GM18507 (cell line): Measurements from ENCODE around the gene NDUFB2.
"Not testable (repeated sequence)": the region's sequence is repeated elsewhere in the genome, so short reads cannot be mapped to it uniquely, and the experiment has no call there.

Source experiments
- DNase-seq: peaks from one replicate; pipeline ENCODE4 v3.0.0; 2011; ENCODE audit warnings: low read depth; ENCODE audit not compliant: insufficient read length; ENCODE audit errors: extremely low spot score
- FAIRE-seq: peaks from 2 replicates; lab custom pipeline; 2011; peaks lifted over from hg19 to GRCh38; lab: Jason Lieb, UNC

NDUFB2 gene

DNA sequence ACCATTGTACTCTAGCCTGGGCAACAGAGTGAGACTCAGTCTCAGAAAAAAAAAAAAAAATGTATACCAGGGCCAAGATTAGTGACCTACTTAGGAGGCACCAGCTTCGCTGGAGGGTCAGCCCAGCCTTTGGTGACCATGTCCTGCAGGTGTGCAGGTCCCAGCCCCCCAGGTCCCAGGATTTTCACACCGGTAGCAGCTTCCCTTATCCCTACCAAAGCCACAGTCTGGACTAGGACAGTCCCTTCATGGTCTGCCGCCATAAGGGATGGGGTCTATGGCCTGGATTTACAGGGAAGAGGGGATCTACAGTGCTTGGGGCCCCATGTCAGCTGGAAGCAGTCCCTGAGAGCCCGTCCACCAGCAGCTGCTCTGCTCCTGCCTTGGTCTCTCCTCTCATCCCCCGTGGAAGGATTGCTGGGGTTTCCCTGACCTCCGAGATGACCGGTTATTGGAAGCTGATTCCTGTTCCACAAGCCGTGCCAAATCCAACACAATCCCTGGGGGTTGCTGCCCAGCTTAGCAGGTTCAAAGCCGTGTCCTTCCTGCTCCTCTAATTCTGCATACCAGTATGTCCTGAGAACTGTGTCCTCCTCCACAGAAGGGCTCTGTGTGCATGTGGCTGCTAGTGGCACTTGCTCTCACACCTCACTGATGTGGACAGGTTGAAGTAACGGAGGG, 11.0 kb upstream of the NDUFB2 start:
- FAIRE-seq, result no peak
- no peak for DNase-seq

DNA sequence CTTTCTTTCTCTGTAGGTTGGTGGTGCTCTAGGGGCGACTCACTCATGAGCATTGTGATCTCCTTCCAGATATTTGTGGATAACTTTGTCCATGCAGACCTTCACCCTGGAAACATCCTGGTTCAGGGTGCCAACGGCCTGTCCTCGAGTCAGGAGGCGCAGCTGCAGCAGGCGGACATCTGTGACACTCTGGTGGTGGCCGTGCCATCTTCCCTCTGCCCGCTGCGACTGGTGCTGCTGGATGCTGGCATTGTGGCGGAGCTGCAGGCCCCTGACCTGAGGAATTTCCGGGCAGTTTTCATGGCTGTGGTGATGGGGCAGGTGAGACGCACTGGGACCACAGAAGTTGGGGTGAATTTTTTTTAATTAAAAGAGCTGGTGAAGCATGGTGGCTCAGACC, 9.6 kb upstream of the NDUFB2 start:
- DNase-seq, result no peak
- no peak for FAIRE-seq

DNA sequence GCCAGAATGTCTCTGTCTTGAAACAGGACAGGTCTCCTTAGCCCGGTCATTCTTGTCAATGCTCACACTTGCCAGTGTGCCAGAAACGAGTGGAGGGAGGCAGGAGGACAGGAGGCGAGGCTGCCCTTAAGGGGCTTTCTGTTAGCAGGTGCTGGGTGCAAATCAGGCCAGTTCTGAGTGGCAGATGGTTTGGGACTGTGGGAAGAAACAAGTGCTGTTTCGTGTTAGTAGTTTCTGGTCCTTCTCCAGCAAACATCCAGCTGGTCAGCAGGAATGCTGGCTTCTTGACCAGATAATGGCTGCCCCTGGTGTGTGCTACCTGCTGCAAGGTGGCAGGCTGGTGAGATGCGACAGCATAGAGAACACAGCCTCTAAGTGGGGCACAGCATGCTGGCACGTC, 8.2 kb upstream of the NDUFB2 start:
- no peak for FAIRE-seq

DNA sequence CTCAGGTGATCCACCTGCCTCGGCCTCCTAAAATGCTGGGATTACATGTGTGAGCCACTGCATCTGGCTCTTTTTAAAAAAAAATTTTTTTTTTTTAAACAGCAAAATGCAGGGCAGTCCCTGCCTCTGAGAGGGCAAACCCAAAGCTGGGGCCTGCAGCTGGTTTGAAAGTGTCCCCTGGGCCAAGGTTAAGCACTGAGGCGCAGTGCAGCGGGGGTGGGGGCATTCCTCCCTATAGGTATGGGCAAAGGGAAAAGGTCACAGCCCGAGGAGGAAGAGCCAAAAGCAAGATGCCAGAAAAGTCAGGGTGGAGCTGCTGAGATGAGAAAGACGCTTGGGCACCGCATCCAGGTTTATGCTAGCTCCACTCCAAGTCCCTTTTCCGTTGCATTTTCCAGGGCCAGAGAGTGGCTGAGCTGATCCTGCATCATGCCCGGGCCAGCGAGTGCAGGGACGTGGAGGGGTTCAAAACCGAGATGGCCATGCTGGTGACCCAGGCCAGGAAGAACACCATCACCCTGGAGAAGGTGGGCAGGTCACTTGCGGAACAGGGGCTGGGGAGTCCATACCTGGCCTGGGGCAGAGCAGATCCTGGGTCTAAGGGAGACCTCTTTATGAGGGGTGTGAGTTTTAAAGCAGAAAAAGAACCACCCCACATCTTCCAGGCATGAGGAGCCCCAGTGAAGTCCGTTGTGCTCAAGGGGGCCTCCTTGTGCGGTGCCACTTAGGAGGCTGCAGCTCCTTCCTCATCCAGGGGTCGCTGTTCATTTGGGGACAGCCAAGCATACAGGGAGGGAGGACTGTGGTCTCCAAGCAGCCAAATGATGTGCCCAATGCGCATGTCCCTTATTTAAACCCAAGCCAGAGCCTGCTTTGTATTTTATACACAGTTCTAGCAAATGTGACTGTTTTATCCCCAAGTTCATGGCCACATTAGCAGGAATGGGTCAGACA, 7.0 kb upstream of the NDUFB2 start:
- DNase-seq, result no peak
- no peak for FAIRE-seq

More for the DNA sequence above, 8.2 kb upstream of the NDUFB2 start:
- DNase-seq, result no peak

DNA sequence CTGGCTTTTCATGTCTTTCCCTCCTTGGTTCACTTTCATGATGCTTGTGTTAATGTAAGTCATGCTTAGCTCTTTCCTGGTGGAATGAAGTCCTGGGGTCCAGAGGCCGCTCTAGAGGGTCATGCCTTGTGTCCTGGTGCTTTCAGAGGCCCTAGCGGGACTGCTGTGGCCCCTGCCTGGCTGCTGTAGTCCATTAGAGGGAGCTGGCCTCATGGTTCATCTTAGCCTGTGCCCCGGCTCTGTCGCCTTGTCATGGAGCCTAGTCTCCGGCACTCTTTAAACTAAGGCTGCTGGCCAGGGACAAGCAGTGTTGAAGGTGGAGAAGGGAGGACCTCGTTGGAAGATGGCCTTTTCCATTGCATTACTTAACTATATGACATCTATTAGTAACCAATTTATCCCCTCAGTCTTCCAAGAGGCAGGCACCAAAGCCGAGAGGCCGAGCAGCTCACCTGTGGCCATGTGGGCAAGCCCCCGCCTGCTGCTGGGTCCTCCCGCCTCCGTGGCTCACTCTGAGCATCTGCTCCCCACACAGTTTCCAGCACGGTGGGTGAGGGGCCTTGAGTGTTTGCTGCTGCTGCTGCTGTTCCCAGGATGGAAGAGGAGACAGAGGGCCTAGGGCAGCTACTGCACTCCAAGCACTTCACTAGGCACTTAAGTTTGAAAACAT, 5.0 kb upstream of the NDUFB2 start:
- DNase-seq (no peak), FAIRE-seq (no peak)

DNA sequence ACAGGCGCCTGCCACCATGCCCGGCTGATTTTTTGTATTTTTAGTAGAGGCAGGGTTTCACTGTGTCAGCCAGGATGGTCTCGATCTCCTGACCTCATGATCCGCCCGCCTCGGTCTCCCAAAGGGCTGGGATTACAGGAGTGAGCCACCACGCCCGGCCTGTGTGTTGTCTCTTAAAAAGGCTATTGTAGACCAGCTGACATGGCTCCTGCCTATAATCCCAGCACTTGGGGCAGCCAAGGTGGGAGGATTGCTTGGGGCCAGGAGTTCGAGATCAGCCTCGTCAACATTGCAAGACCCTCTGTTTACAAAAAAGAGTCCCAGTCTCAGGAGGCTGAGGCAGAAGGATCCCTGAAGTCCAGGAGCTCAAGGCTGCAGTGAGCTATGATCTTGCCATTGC, 2.7 kb upstream of the NDUFB2 start:
- not testable (repeated sequence) for FAIRE-seq, DNase-seq

DNA sequence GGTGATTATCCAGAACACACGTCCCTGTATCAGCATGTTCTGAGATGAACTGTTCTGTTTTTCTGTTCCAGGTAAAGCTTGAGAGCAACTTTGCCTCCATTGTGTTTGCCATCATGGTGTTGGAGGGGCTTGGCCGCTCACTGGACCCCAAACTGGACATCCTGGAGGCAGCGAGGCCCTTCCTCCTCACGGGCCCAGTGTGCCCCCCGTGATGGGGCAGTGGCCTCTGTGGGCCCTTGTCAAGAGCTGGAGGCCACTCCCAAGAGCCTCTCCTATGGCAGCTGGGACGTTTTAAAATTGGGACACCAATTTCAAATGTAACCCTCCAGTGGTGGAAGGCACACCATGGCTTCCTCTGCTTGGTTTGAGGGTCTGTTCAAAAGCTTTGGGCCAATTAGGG, 1.9 kb upstream of the NDUFB2 start:
- no peak for DNase-seq

DNA sequence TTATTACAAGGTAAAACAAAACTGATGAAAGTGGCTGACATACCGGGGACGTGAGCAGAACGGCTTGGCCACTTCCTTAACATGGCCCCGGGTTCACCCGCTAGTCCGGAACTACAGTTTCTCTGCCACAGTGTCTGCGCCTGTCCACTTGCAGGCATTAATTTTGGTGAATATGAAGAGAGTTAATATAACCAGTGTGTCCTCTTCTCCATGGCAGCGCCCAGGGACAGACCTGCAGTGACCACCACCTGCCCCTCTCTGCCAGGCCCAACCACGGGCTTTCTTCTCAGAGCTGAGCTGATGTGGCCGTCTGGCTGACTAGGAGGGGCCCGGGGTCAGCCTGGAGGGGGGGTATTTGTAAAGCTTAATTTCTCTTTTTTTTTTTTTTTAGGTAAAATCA, 1.1 kb upstream of the NDUFB2 start:
- FAIRE-seq (no peak), DNase-seq (no peak)

More for the DNA sequence above, 1.9 kb upstream of the NDUFB2 start:
- no peak for FAIRE-seq

DNA sequence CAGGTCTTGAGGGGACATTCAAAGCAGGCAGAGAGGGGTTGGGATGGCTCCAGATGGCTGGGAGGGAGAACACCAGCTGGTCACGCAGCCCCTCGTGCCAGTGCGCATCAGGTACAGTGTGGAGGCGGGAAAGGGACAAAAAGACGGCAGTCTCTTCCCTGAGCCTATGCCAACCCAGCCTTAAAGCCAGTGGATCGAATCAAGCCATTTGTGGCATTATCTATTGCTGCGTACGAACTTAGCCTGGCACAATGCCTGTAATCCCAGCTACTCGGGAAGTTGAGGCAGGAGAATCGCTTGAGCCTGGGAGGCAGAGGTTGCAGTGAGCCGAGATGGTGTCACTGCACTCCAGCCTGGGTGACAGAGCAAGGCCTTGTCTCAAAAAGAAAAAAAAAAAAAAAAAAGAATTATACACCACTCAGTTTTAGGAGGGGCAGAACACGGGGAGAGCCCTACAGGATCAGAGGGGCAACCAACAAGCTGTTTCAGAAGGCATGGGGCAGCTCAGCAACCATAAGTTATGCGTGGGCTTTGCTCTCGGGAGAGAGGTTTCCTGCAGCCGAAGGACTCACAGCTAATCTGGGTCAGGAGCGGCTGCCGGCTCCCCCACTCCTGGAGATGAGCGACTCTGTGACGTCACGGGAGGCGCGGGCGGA, 356 bp upstream of the NDUFB2 start:
- DNase-seq (peak; percentile 86), FAIRE-seq (peak; percentile 78)

DNA sequence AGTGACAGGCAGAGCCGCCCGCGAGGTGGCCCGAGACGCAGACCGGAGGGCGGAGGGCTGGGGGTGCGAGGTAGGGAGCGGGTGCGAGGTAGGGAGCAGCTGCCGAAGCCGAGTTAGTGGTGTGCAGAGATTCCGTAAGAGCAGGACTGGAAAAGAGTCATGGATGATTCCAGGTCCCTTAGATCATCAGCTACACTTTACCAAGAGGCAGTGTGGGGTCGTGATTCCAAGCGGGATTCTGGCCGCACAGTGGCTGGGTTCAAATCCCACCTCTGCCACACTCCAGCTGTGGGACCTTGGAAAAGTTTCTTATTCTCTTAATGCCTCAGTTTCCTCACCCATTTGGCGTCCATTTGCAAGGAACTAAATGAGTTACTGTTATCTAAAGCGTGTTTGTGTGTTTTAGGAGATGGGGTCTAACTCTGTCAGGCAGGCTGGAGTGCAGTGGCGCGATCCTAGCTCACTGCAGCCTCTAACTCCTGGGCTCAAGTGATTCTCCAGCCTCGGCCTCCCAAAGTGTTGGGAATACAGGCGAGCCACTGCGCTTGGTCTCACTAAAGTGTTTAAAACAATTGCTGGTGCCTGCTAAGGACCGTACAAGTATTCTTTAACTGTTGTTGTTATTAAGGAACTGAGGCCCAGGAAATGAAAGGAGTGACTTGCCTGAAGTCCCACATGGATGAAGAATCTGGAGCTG, 1.1 kb downstream of the NDUFB2 start:
- FAIRE-seq, result no peak
- DNase-seq, result no peak

DNA sequence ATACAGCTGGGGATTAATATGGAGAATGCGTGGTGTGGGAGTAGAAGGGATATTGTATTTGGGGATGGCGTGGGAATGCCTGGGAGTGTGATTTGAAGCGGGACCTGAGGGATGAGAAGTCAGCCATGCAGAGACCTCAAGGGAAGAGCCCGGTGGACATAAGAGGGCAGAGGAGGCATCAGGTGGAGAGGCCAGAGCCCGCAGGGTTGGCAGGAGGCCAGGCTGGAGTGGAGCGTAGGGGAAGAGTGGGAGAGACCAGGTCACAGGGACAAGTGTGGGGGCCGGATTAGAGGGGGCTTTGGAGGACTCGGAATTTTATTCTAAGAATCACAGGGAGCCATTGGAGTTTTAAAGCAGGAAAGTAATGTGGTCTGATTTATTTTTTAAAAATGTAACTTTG, 2.0 kb downstream of the NDUFB2 start:
- no peak for FAIRE-seq

DNA sequence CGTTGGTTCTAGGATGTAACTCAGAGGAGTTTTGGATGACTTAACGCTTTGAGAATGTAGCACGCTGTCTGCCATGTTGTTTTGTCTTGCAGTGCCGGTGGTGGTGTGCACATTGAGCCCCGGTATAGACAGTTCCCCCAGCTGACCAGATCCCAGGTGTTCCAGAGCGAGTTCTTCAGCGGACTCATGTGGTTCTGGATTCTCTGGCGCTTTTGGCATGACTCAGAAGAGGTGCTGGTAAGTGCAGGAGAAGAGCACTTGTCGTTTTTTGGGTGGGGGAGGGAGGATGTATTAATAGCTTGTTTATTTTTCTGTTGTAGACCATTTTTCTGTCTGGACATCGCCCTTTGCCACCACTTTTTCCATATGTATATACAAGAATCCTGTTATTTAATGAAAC, 6.3 kb downstream of the NDUFB2 start:
- no peak for DNase-seq
- no peak for FAIRE-seq

More for the DNA sequence above, 2.0 kb downstream of the NDUFB2 start:
- no peak for DNase-seq

DNA sequence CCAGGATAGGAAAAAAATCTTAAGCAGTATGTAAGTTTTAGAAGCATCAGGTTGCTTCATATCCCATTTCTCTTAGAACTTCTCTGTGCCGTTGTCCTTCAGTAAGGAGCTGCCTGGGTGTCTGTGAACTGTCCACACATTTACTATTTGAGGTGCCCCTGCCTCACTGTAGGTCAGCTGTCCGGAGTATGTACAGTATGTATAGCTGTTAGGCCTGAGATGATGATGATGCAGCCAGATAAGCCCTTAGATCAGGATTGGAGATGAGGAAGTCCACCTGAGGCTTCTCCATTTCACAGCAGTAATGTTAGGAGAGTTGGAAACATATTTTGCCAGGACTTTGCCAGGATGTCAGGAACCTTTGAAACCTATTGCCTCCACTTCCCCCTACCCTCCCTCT, 7.7 kb downstream of the NDUFB2 start:
- no peak for FAIRE-seq
- DNase-seq, result no peak

DNA sequence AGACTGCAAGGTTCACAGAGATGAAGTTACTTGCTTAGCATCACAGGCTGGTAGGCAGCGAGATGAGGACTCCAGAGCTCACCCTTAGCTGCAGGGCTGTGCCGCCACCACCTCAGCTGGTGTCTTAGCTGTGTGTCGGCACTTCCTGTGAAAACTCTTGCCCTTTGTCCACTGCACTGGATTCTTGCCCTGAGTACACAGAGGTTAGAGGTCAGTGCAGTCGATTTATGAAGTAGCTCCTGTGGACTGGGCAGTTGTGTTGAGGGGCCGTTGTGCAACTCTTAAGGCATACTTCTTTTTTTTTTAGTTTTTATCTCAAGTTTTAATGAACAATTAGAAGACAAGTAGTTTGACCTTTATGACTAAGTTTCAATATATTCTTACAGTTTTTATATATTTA, 10.6 kb downstream of the NDUFB2 start:
- no peak for FAIRE-seq
- DNase-seq, result no peak

DNA sequence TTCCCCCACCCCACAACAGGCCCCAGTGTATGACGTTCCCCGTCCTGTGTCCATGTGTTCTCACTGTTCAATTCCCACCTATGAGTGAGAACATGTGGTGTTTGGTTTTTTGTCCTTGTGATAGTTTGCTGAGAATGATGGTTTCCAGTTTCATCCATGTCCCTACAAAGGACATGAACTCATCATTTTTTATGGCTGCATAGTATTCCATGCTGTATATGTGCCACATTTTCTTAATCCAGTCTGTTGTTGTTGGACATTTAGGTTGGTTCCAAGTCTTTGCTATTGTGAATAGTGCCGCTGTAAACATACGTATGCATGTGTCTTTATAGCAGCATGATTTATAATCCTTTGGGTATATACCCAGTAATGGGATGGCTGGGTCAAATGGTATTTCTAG, 12.3 kb downstream of the NDUFB2 start:
- not testable (repeated sequence) for DNase-seq, FAIRE-seq

DNA sequence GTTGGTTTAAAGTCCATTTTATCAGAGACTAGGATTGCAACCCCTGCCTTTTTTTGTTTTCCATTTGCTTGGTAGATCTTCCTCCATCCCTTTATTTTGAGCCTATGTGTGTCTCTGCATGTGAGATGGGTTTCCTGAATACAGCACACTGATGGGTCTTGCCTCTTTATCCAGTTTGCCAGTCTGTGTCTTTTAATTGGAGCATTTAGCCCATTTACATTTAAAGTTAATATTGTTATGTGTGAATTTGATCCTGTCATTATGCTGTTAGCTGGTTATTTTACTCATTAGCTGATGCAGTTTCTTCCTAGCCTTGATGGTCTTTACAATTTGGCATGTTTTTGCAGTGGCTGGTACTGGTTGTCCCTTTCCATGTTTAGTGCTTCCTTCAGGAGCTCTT, 15.9 kb downstream of the NDUFB2 start:
- FAIRE-seq, DNase-seq: not testable (repeated sequence)

DNA sequence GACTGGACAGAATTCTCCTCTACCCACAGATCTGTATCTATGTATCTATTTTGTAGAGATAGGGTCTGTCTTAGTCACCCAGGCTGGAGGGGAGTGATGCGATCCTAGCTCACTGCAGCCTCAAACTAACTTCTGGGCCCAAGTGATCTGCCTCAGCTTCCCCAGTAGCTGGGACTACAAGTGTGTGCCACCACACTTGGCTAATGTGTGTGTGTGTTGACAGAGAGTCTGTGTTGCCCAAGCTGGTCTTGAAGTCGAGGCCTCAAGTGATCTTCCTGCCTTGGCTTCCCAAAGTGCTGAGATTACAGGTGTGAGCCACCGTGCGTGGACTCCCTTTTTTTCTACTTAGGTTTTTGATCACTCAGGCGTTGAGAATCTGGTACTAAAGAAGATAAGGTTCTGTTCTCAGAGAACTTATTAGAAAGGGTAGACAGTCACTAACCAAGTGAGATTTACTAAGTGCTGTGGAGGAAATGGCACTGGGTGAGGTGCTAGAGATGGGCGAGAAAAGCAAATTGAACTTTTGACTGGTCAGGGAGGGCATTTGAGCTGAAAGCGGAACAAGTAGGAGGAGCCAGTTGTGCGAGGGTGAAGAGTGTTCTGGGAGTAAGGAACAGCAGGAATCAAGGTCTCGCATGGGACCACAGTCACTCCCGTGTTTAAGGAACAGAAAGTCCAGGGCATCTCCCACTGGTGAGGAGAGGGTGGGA, 18.0 kb downstream of the NDUFB2 start:
- no peak for FAIRE-seq

DNA sequence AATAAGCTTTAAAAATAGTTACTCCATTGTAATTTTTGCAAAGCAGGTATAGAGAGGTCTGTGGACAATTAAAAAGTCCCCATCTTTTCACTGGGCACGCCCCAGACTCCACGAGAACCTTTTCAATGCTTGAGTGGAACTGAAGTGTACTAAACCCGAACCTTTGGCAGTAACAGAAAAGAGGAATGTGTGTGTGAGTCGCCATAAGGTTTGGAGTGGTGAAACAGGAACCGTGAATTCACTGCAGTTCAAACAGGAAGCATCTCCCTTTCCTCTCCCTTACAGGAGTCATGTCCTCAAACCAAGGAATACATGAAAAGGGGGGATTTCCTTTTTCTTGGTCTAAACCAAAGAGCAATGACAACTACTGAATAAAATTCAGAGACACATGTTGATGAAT, 23.2 kb downstream of the NDUFB2 start:
- no peak for DNase-seq
- peak; percentile 39 for FAIRE-seq

More for the DNA sequence above, 18.0 kb downstream of the NDUFB2 start:
- no peak for DNase-seq

DNA sequence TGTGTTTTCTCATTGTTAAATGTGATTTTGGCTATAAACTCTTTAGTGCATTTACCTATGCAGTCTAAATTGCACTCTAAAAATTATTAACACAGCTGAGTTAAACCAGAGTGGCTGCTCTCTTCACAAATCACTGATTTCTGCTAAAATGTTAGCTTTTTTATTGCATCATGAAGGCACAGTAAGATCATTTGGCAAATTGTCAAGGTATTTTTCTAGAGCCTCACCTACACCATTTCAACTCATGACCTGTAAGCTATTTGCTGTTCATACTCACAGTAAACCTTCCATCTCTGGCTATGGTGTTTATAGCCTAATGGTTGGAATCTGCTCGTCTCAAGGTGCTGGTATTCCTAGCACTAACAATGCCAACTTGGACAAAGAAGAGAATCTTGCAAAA, 25.7 kb downstream of the NDUFB2 start:
- DNase-seq (no peak), FAIRE-seq (no peak)
